HFF-Myc (cell line): ENCODE data around the gene MAP2K7.

Experiments
- DNase-seq: peaks from one replicate; pipeline ENCODE4 v3.0.0-alpha.2; 2011; ENCODE audit warnings: low read depth; ENCODE audit errors: extremely low read depth
- H3K4me3 ChIP-seq: replicated peaks from 2 replicates; pipeline ENCODE4 v1.5.1; 2011; ENCODE audit warnings: low read depth, mild to moderate bottlenecking, control low read depth, low read length
- TF ChIP-seq, protein P1 (sequence below): IDR thresholded peaks from 2 replicates; pipeline ENCODE4 v1.5.1; 2012; ENCODE audit warnings: mild to moderate bottlenecking, low read depth, low read length, control low read depth; ENCODE audit errors: missing control alignments

The MAP2K7 gene

GRCh38 chr19:7925171-7925851 lies 21.6 kb downstream of the MAP2K7 start:
- H3K4me3 ChIP-seq = peak overlapping the region; percentile 44
- TF ChIP-seq, protein P1, sequence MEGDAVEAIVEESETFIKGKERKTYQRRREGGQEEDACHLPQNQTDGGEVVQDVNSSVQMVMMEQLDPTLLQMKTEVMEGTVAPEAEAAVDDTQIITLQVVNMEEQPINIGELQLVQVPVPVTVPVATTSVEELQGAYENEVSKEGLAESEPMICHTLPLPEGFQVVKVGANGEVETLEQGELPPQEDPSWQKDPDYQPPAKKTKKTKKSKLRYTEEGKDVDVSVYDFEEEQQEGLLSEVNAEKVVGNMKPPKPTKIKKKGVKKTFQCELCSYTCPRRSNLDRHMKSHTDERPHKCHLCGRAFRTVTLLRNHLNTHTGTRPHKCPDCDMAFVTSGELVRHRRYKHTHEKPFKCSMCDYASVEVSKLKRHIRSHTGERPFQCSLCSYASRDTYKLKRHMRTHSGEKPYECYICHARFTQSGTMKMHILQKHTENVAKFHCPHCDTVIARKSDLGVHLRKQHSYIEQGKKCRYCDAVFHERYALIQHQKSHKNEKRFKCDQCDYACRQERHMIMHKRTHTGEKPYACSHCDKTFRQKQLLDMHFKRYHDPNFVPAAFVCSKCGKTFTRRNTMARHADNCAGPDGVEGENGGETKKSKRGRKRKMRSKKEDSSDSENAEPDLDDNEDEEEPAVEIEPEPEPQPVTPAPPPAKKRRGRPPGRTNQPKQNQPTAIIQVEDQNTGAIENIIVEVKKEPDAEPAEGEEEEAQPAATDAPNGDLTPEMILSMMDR = peak; percentile 71
- no peak for DNase-seq

DNA sequence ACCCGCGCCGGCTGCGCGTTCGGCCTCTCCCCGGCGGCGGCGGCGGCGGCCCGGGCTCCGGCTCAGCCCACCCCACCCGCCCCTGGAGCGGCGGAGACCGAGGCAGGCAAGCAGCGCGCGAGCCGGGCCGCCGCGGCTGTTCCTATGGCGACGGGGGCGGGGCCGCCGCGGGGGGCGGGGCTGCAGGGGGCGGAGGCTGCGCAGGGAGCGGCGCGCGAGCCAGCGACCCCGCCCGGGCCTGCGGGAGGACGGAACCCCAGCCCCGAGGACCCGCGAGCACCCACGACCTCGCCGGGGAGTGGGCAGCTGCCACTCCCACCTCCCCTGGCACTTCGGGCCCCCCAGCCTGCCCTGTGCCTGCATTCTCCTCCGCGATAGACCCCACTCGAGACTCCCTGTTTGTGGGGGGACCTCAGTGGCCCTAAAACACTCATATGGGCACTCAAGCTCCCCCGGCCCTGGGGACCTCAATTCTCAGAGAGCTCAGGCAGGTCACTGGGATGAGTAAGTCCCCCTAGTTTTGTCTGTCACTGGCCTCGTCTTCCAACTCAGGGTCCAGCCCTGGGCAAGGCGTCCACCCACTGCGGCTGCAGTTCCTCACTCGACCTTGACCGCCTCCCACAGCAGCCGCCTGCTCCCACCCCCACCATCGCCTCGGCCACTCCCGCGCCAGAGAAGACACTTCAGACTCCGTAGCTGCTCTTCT lies 22.5 kb downstream of the MAP2K7 start, which contains the start of gene CTXN1:
TSS of gene CTXN1 (minus strand) at position 115 of the 706 bp plus-strand sequence. CDS start 597 bp downstream, outside the sequence.
- DNase-seq = no peak
- TF ChIP-seq, protein P1 = no peak
- H3K4me3 ChIP-seq = peak within 1 kb of the TSS; percentile 44

DNA sequence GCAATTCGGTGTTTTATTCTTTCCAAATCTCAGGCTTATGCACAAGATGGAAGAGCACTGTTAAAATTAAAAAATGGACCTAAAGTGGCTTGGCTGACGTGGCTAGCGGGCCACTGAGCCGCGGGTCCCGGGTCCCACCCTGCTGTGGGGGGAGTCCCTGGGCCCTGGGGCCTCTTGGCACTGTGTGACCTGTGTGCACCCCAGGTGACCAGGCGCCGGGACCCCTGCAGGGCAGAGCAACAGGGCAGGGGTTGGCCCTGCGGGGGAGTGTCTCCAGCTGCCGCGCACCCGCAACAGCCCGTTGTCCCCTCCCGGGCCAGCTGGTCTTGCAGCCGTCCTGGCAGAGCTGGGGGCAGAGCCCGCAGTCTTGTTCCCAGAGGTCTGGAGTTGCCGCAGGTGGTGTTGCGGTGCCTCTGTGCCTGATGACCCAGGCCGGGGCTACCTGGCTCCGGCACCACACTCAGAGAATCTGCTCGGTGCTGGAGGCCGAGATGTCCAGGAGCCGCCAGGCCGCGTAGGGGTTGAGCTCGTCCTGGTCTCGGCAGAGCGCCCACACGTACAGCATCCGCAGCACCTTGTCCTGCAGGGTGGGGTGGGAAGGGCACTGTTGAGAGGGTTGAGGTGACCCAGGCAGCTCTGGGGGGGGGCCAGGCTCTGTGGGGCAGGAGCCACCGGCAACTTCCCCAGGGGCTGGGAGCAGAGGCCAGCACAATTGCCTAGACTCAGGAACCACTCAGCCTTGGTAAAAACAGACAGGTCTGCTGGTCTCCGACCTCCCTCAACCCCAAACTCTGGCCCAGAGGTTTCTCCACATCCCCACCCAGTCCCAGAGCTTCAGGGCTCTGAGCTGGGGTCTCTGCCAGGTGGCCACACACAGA lies 23.3 kb downstream of the MAP2K7 start:
- no peak for DNase-seq
- TF ChIP-seq, protein P1 = no peak
- H3K4me3 ChIP-seq = no peak overlapping the region

GRCh38 chr19:7927605-7928333 lies 24.1 kb downstream of the MAP2K7 start:
- TF ChIP-seq, protein P1 = no peak
- DNase-seq = no peak
- no peak overlapping the region for H3K4me3 ChIP-seq

- DNase-seq = no peak
- H3K4me3 ChIP-seq = no peak overlapping the region
- TF ChIP-seq, protein P1 = no peak
Measured at GRCh38 chr19:7928334-7928706, 24.6 kb downstream of the MAP2K7 start.
